ENCODE data around the gene UIMC1. TPM values are rescaled to one million over a fixed set of nuclear protein-coding genes. Genes with fewer than 3 reads are reported as not detected.

Gene UIMC1
- total RNA-seq, 2 experiments from 2014 or later: 52.8 to 54.1 TPM

- H3K27me3 Mint-ChIP-seq: peaks cover 19% of the 10 kb centered on the region
- peaks cover 2% of the 10 kb centered on the region for H3K36me3 Mint-ChIP-seq
- DNase-seq: no peak
- H3K27ac Mint-ChIP-seq: no peak overlapping the region
- POLR2A ChIA-PET: no interaction called here
- H3K9me3 Mint-ChIP-seq: peaks cover 3% of the 10 kb centered on the region
- ATAC-seq (ENCODE audit: low read depth): no peak
- no peaks in the 10 kb centered on the region for H3K4me1 Mint-ChIP-seq
- no peak overlapping the region for H3K4me3 Mint-ChIP-seq
Measured at GRCh38 chr5:176868731-176869130, 137.8 kb downstream of the UIMC1 start.

GRCh38 chr5:176868126-176868525 is 138.5 kb downstream of the UIMC1 start:
- POLR2A ChIA-PET: no interaction called here
- H3K27me3 Mint-ChIP-seq: peaks cover 22% of the 10 kb centered on the region
- ATAC-seq (ENCODE audit: low read depth): no peak
- no peak overlapping the region for H3K4me3 Mint-ChIP-seq
- H3K4me1 Mint-ChIP-seq: no peaks in the 10 kb centered on the region
- H3K27ac Mint-ChIP-seq: no peak overlapping the region
- H3K36me3 Mint-ChIP-seq: no peaks in the 10 kb centered on the region
- DNase-seq: no peak
- H3K9me3 Mint-ChIP-seq: peaks cover 1% of the 10 kb centered on the region

GRCh38 chr5:176866707-176867310 is 139.8 kb downstream of the UIMC1 start:
- ATAC-seq (ENCODE audit: low read depth): no peak
- no peaks in the 10 kb centered on the region for H3K9me3 Mint-ChIP-seq
- H3K36me3 Mint-ChIP-seq: no peaks in the 10 kb centered on the region
- H3K4me1 Mint-ChIP-seq: no peaks in the 10 kb centered on the region
- DNase-seq: no peak
- H3K27ac Mint-ChIP-seq: no peak overlapping the region
- POLR2A ChIA-PET: no interaction called here
- peaks cover 25% of the 10 kb centered on the region for H3K27me3 Mint-ChIP-seq
- no peak overlapping the region for H3K4me3 Mint-ChIP-seq

- POLR2A ChIA-PET: no interaction called here
- no peak for ATAC-seq (ENCODE audit: low read depth)
- Mint-ChIP-seq H3K27me3 (peaks cover 25% of the 10 kb centered on the region), H3K9me3 (no peaks in the 10 kb centered on the region), H3K36me3 (no peaks in the 10 kb centered on the region), H3K27ac (no peak overlapping the region), H3K4me1 (no peaks in the 10 kb centered on the region), H3K4me3 (no peak overlapping the region)
- DNase-seq: no peak
Measured at GRCh38 chr5:176865964-176866363, 140.6 kb downstream of the UIMC1 start.

- no peaks in the 10 kb centered on the region for H3K9me3 Mint-ChIP-seq
- H3K4me1 Mint-ChIP-seq: no peaks in the 10 kb centered on the region
- no peak overlapping the region for H3K27ac Mint-ChIP-seq
- no peaks in the 10 kb centered on the region for H3K36me3 Mint-ChIP-seq
- peaks cover 25% of the 10 kb centered on the region for H3K27me3 Mint-ChIP-seq
- POLR2A ChIA-PET: no interaction called here
- ATAC-seq (ENCODE audit: low read depth): no peak
- no peak overlapping the region for H3K4me3 Mint-ChIP-seq
- DNase-seq: no peak
Measured at GRCh38 chr5:176864755-176865154, 141.8 kb downstream of the UIMC1 start.

- H3K27ac Mint-ChIP-seq: no peak overlapping the region
- no peaks in the 10 kb centered on the region for H3K36me3 Mint-ChIP-seq
- peaks cover 25% of the 10 kb centered on the region for H3K27me3 Mint-ChIP-seq
- ATAC-seq (ENCODE audit: low read depth) (no peak), DNase-seq (no peak)
- H3K4me3 Mint-ChIP-seq: no peak overlapping the region
- H3K4me1 Mint-ChIP-seq: no peaks in the 10 kb centered on the region
- H3K9me3 Mint-ChIP-seq: no peaks in the 10 kb centered on the region
- POLR2A ChIA-PET: no interaction called here
Measured at GRCh38 chr5:176863765-176864098, 142.8 kb downstream of the UIMC1 start.

GRCh38 chr5:176863041-176863764 is 143.4 kb downstream of the UIMC1 start:
- Mint-ChIP-seq H3K4me1 (no peaks in the 10 kb centered on the region), H3K27ac (no peak overlapping the region)

GRCh38 chr5:176862330-176862995 is 144.1 kb downstream of the UIMC1 start:
- no peak overlapping the region for H3K27ac Mint-ChIP-seq
- peaks cover 26% of the 10 kb centered on the region for H3K27me3 Mint-ChIP-seq
- H3K4me3 Mint-ChIP-seq: no peak overlapping the region
- POLR2A ChIA-PET: interaction anchor here (0.5 kb wide), 1 partner anchor 65 kb away, joined by 3 read pairs; no protein-coding TSS in a partner anchor
- H3K4me1 Mint-ChIP-seq: no peaks in the 10 kb centered on the region
- ATAC-seq (ENCODE audit: low read depth) (no peak), DNase-seq (no peak)
- H3K36me3 Mint-ChIP-seq: no peaks in the 10 kb centered on the region
- H3K9me3 Mint-ChIP-seq: no peaks in the 10 kb centered on the region

More at GRCh38 chr5:176863041-176863764, 143.4 kb downstream of the UIMC1 start:
- DNase-seq (no peak), ATAC-seq (ENCODE audit: low read depth) (no peak)
- POLR2A ChIA-PET: interaction anchor here (0.5 kb wide), 1 partner anchor 65 kb away, joined by 3 read pairs; no protein-coding TSS in a partner anchor
- Mint-ChIP-seq H3K9me3 (no peaks in the 10 kb centered on the region), H3K36me3 (no peaks in the 10 kb centered on the region), H3K4me3 (no peak overlapping the region), H3K27me3 (peaks cover 28% of the 10 kb centered on the region)

GRCh38 chr5:176861276-176861675 is 145.3 kb downstream of the UIMC1 start:
- DNase-seq (no peak), ATAC-seq (ENCODE audit: low read depth) (no peak)
- H3K36me3 Mint-ChIP-seq: no peaks in the 10 kb centered on the region
- H3K27ac Mint-ChIP-seq: no peak overlapping the region
- no peaks in the 10 kb centered on the region for H3K4me1 Mint-ChIP-seq
- H3K27me3 Mint-ChIP-seq: peaks cover 14% of the 10 kb centered on the region
- POLR2A ChIA-PET: no interaction called here
- no peak overlapping the region for H3K4me3 Mint-ChIP-seq
- no peaks in the 10 kb centered on the region for H3K9me3 Mint-ChIP-seq

GRCh38 chr5:176860381-176860780 is 146.2 kb downstream of the UIMC1 start:
- ATAC-seq (ENCODE audit: low read depth): no peak
- Mint-ChIP-seq H3K4me1 (no peaks in the 10 kb centered on the region), H3K27ac (no peak overlapping the region), H3K27me3 (peaks cover 11% of the 10 kb centered on the region), H3K4me3 (no peak overlapping the region), H3K9me3 (no peaks in the 10 kb centered on the region), H3K36me3 (no peaks in the 10 kb centered on the region)
- no peak for DNase-seq
- POLR2A ChIA-PET: no interaction called here

- Mint-ChIP-seq H3K9me3 (no peaks in the 10 kb centered on the region), H3K4me1 (no peaks in the 10 kb centered on the region), H3K27me3 (peaks cover 11% of the 10 kb centered on the region), H3K4me3 (no peak overlapping the region), H3K27ac (no peak overlapping the region), H3K36me3 (no peaks in the 10 kb centered on the region)
- ATAC-seq (ENCODE audit: low read depth) (no peak), DNase-seq (no peak)
- POLR2A ChIA-PET: no interaction called here
Measured at GRCh38 chr5:176859916-176860315, 146.7 kb downstream of the UIMC1 start.

GRCh38 chr5:176857894-176858273 is 148.7 kb downstream of the UIMC1 start:
- no peaks in the 10 kb centered on the region for H3K36me3 Mint-ChIP-seq
- H3K27ac Mint-ChIP-seq: no peak overlapping the region
- ATAC-seq (ENCODE audit: low read depth): no peak
- H3K4me1 Mint-ChIP-seq: no peaks in the 10 kb centered on the region
- DNase-seq: no peak
- H3K9me3 Mint-ChIP-seq: no peaks in the 10 kb centered on the region
- no peak overlapping the region for H3K4me3 Mint-ChIP-seq
- POLR2A ChIA-PET: no interaction called here
- H3K27me3 Mint-ChIP-seq: peaks cover 4% of the 10 kb centered on the region

GRCh38 chr5:176857216-176857893 is 149.2 kb downstream of the UIMC1 start:
- POLR2A ChIA-PET: no interaction called here
- Mint-ChIP-seq H3K9me3 (no peaks in the 10 kb centered on the region), H3K27me3 (peaks cover 7% of the 10 kb centered on the region), H3K36me3 (no peaks in the 10 kb centered on the region), H3K4me3 (no peak overlapping the region), H3K27ac (no peak overlapping the region), H3K4me1 (no peaks in the 10 kb centered on the region)
- DNase-seq (no peak), ATAC-seq (ENCODE audit: low read depth) (no peak)

All from activated naive CD8-positive, alpha-beta T cell treated with anti-CD3 and anti-CD28 coated beads, Interleukin-2, amount 10 ng/mL, durations not matched to agents 7 days and 5 days (primary cell).